ENCODE data around the gene ITPR3. TPM values are rescaled to one million over a fixed set of nuclear protein-coding genes. Genes with fewer than 3 reads are reported as not detected.
A peak's percentile ranks its signal among the peaks of the same experiment; 100 is the strongest.

Gene ITPR3
- total and polyA plus RNA-seq, 2 of the 13 experiments (the other 11 are each of a cell fraction or from before 2014, with no cell fraction given): 3.8 to 21.4 TPM

DNA sequence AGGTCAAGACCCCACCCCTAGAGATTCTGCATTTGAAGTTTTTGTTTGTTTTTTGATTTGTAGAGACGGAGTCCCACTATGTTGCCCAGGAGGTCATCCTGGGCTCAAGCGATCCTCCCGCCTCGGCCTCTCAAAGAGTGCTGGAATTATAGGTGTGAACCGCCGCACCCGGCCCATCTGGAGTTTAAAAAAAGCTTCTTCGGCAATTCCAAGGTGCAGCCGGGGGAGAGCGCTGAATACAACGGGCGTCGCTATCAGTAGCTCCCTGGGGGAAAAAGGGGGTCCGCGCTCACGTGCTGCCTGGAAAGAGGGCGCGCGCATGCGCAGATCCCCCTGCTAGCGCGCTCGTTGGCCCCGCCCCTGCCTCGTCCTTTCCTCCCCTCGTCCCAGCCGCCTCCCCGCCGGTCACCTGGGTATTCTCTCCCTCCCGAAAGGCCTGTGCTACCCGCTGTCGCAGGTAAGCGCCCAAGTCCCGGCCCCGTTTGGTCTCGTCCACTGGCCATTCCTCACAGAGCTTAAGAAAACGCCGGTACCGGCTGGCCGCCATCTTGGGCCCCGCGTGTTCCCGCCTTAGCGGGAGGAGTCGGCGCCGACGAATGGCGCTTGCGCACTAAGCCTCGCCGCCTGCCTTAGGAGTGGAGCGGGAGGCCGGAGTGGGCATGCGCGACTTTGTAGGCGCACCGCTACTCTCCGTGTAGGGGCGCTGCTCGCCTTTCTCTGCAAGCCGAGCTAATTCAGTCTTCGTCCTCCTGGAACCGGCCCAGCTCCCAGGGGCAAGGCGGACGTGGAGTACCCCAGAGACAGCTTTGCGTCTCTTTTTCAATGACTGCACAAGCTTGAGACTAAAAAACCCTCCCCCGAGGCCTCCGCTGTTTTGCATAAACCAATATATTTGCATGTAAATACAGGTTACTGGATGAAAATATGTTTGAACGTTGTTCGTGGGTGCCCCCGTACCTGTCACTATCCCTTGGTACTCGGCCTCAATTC, 90.3 kb downstream of the ITPR3 start, which contains the start of gene UQCC2 (continued):
- TF ChIP-seq, protein P1, sequence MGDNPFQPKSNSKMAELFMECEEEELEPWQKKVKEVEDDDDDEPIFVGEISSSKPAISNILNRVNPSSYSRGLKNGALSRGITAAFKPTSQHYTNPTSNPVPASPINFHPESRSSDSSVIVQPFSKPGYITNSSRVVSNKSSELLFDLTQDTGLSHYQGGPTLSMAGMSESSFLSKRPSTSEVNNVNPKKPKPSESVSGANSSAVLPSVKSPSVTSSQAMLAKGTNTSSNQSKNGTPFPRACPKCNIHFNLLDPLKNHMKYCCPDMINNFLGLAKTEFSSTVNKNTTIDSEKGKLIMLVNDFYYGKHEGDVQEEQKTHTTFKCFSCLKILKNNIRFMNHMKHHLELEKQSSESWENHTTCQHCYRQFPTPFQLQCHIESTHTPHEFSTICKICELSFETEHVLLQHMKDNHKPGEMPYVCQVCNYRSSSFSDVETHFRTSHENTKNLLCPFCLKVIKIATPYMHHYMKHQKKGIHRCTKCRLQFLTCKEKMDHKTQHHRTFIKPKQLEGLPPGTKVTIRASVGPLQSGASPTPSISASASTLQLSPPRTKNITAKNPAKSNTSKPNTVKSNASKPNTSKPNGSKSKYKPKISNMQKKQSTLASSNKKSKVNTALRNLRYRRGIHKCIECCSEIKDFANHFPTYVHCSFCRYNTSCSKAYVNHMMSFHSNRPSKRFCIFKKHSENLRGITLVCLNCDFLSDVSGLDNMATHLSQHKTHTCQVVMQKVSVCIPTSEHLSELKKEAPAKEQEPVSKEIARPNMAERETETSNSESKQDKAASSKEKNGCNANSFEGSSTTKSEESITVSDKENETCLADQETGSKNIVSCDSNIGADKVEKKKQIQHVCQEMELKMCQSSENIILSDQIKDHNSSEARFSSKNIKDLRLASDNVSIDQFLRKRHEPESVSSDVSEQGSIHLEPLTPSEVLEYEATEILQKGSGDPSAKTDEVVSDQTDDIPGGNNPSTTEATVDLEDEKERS (CRISPR knock-in tag; IDR thresholded peaks at IDR 0.05): no peak; the same call in 1 of the 2 replicates
- TF ChIP-seq ZBTB21 (CRISPR knock-in tag; IDR thresholded peaks at IDR 0.05) (no peak), NFYB (CRISPR knock-in tag; IDR thresholded peaks at IDR 0.05) (peak; percentile 11; the same call in 1 of the 2 replicates), DR1 (CRISPR knock-in tag; IDR thresholded peaks at IDR 0.05) (peak; percentile 74; the same call in 1 of the 2 replicates), MBNL3 (CRISPR knock-in tag; conservative IDR thresholded peaks at IDR 0.05) (no peak), MED13 (CRISPR knock-in tag; IDR thresholded peaks at IDR 0.05) (peak; percentile 74), BCL6 (CRISPR knock-in tag; IDR thresholded peaks at IDR 0.05) (peak; percentile 8), MAF1 (CRISPR knock-in tag; IDR thresholded peaks at IDR 0.05; ENCODE audit: borderline replicate concordance) (no peak), KDM3A (CRISPR knock-in tag; IDR thresholded peaks at IDR 0.05; ENCODE audit: low read depth) (0 out of 2 replicates have a peak, but pooled peaks have one; percentile 33), ZNF747 (CRISPR knock-in tag; IDR thresholded peaks at IDR 0.05; ENCODE audit: borderline replicate concordance) (peak; percentile 89), ZNF549 (CRISPR knock-in tag; IDR thresholded peaks at IDR 0.05) (no peak), ZC3H4 (CRISPR knock-in tag; IDR thresholded peaks at IDR 0.05; ENCODE audit: borderline replicate concordance) (no peak), ZNF563 (CRISPR knock-in tag; IDR thresholded peaks at IDR 0.05) (peak; percentile 86), ZMAT3 (CRISPR knock-in tag; conservative IDR thresholded peaks at IDR 0.05) (peak; percentile 97), ZNF180 (CRISPR knock-in tag; IDR thresholded peaks at IDR 0.05; ENCODE audit: borderline replicate concordance, low read depth) (peak; percentile 50; the same call in 1 of the 2 replicates), LCORL (IDR thresholded peaks at IDR 0.05) (no peak), LCORL (CRISPR knock-in tag; IDR thresholded peaks at IDR 0.05) (peak; percentile 65)
- TF ChIP-seq, protein P2, sequence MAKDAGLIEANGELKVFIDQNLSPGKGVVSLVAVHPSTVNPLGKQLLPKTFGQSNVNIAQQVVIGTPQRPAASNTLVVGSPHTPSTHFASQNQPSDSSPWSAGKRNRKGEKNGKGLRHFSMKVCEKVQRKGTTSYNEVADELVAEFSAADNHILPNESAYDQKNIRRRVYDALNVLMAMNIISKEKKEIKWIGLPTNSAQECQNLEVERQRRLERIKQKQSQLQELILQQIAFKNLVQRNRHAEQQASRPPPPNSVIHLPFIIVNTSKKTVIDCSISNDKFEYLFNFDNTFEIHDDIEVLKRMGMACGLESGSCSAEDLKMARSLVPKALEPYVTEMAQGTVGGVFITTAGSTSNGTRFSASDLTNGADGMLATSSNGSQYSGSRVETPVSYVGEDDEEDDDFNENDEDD (CRISPR knock-in tag; IDR thresholded peaks at IDR 0.05; ENCODE audit: borderline replicate concordance): peak; percentile 95
- TF ChIP-seq, protein P3, sequence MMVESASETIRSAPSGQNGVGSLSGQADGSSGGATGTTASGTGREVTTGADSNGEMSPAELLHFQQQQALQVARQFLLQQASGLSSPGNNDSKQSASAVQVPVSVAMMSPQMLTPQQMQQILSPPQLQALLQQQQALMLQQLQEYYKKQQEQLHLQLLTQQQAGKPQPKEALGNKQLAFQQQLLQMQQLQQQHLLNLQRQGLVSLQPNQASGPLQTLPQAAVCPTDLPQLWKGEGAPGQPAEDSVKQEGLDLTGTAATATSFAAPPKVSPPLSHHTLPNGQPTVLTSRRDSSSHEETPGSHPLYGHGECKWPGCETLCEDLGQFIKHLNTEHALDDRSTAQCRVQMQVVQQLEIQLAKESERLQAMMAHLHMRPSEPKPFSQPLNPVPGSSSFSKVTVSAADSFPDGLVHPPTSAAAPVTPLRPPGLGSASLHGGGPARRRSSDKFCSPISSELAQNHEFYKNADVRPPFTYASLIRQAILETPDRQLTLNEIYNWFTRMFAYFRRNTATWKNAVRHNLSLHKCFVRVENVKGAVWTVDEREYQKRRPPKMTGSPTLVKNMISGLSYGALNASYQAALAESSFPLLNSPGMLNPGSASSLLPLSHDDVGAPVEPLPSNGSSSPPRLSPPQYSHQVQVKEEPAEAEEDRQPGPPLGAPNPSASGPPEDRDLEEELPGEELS (CRISPR knock-in tag; IDR thresholded peaks at IDR 0.05): no peak
- TF ChIP-seq, protein P4, sequence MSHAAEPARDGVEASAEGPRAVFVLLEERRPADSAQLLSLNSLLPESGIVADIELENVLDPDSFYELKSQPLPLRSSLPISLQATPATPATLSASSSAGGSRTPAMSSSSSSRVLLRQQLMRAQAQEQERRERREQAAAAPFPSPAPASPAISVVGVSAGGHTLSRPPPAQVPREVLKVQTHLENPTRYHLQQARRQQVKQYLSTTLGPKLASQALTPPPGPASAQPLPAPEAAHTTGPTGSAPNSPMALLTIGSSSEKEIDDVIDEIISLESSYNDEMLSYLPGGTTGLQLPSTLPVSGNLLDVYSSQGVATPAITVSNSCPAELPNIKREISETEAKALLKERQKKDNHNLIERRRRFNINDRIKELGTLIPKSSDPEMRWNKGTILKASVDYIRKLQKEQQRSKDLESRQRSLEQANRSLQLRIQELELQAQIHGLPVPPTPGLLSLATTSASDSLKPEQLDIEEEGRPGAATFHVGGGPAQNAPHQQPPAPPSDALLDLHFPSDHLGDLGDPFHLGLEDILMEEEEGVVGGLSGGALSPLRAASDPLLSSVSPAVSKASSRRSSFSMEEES (CRISPR knock-in tag; IDR thresholded peaks at IDR 0.05): no peak
- TF ChIP-seq, protein P5, sequence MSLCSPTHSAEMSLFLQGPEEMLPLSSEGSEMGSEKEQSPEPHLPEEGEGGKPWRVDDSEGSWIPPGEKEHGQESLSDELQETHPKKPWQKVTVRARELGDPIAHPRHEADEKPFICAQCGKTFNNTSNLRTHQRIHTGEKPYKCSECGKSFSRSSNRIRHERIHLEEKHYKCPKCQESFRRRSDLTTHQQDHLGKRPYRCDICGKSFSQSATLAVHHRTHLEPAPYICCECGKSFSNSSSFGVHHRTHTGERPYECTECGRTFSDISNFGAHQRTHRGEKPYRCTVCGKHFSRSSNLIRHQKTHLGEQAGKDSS (CRISPR knock-in tag; IDR thresholded peaks at IDR 0.05; ENCODE audit: borderline replicate concordance, low read depth): peak; percentile 17; the same call in 1 of the 2 replicates

All from HepG2 (cell line).